HFF-Myc (cell line): ENCODE results near the gene CELA2A.
"Not testable (repeated sequence)": the region's sequence is repeated elsewhere in the genome, so short reads cannot be mapped to it uniquely, and the experiment has no call there.

Experiments
- DNase-seq: peaks from one replicate; pipeline ENCODE4 v3.0.0-alpha.2; 2011; ENCODE audit warnings: low read depth; ENCODE audit errors: extremely low read depth
- H3K4me3 ChIP-seq: replicated peaks from 2 replicates; pipeline ENCODE4 v1.5.1; 2011; ENCODE audit warnings: low read depth, mild to moderate bottlenecking, control low read depth, low read length
- TF ChIP-seq, protein P1 (sequence below): IDR thresholded peaks from 2 replicates; pipeline ENCODE4 v1.5.1; 2012; ENCODE audit warnings: mild to moderate bottlenecking, low read depth, low read length, control low read depth; ENCODE audit errors: missing control alignments

CELA2A gene

DNA sequence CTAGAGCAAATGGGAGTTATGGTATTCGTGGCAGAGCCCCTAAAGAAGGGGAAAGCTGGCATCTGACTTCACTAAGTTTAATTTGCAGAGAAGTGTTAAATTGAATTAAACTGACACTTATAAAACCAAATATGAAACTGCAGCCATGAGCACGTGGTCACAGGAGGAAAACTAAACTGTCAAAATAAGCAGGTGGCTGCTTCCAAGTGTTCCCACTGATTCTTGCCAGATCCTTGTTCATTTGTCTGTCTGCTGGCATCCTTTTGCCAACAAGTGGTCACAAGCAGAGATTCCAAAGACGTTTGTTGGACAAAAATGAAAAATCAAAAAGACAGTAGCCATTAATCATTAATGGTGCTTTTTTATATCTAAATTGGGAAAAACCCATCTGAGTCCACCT lies 12.8 kb downstream of the CELA2A start:
- no peak for DNase-seq
- H3K4me3 ChIP-seq: no peak overlapping the region
- TF ChIP-seq, protein P1, sequence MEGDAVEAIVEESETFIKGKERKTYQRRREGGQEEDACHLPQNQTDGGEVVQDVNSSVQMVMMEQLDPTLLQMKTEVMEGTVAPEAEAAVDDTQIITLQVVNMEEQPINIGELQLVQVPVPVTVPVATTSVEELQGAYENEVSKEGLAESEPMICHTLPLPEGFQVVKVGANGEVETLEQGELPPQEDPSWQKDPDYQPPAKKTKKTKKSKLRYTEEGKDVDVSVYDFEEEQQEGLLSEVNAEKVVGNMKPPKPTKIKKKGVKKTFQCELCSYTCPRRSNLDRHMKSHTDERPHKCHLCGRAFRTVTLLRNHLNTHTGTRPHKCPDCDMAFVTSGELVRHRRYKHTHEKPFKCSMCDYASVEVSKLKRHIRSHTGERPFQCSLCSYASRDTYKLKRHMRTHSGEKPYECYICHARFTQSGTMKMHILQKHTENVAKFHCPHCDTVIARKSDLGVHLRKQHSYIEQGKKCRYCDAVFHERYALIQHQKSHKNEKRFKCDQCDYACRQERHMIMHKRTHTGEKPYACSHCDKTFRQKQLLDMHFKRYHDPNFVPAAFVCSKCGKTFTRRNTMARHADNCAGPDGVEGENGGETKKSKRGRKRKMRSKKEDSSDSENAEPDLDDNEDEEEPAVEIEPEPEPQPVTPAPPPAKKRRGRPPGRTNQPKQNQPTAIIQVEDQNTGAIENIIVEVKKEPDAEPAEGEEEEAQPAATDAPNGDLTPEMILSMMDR: no peak

DNA sequence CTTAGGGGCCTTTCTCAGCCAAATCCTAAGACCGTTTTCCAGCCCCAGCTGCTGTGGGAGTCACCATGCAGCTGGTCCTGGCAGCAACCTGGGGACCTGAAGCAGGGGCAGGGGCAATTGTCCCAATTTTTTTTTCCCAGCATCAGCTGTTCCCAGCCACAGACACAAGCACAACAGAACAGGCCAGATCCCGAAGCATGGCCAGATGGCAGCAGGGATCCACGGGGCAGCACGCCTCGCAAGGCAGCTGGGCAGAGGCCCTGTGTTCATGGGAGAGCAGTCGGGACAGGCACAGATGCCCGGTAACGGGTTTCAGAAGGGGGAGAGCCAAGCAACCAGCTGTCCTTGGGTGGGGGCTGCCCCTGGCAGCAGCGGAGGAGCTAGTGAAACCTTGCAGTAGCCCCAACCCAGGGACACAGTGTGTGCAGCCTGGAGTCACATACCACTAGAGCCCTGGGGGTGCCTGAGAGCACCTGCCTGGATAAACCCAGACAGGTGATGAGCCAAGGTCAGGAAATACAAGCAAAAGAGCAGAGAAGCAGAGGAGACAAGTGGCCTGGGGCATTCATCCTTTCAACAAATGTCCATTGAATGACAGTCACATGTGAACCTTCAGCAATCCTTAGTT lies 13.4 kb downstream of the CELA2A start:
- not testable (repeated sequence) for DNase-seq

DNA sequence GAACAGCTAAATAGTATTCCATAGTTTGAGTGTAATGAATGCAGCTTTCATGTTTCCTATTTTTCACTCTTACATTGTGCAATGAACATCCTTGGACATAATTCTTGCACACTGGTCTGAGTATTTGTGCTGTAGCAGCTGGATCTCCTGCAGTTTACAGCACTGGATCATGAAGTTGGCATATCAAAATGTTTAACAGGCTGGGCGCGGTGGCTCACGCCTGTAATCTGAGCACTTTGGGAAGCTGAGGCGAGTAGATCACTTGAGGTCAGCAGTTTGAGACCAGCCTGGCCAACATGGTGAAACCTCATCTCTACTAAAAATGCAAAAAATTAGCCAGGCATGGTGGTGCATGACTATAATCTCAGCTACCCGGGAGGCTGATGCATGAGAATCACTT lies 14.5 kb downstream of the CELA2A start:
- H3K4me3 ChIP-seq, DNase-seq: not testable (repeated sequence)

More for the DNA sequence above, 13.4 kb downstream of the CELA2A start:
- H3K4me3 ChIP-seq: not testable (repeated sequence)

DNA sequence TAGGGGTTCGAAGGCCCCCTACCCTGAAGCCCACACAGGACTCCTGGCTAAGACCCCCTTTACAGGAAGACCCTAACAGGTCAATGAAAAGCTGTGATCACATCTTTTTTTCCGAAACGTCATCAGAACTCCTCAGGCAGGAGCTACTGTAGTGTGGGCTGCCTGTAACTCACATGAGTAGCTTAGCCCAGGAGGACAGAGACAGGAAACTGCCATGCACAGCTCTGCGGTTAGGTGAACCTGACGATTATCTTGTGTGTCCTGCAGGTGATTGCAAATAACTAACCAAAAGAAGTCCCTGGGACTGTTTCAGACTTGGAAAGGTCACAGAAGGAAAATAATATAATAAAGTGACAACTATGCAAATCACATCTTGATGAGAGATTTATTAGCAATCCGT lies 15.2 kb downstream of the CELA2A start:
- not testable (repeated sequence) for H3K4me3 ChIP-seq, DNase-seq

DNA sequence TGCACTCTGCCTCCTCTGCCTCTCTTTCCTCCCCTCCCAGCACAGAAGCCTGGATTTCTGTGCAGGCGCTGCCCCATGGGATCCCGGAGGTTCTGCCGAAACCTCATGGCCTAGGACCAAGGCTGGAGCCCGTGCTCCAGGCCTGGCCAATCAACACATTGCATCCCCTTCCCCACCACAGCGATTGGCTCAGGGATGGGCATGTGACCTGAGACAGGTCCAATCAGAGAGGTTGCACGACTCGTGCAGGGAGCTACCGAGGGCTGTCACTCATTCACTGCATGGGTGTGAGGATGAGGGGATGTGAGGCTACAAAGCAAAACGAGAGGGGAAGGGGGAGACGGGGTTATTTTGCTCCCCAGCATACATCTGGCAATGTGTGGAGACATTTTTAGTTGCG lies 16.1 kb downstream of the CELA2A start:
- DNase-seq: no peak
- TF ChIP-seq, protein P1: no peak
- no peak overlapping the region for H3K4me3 ChIP-seq

DNA sequence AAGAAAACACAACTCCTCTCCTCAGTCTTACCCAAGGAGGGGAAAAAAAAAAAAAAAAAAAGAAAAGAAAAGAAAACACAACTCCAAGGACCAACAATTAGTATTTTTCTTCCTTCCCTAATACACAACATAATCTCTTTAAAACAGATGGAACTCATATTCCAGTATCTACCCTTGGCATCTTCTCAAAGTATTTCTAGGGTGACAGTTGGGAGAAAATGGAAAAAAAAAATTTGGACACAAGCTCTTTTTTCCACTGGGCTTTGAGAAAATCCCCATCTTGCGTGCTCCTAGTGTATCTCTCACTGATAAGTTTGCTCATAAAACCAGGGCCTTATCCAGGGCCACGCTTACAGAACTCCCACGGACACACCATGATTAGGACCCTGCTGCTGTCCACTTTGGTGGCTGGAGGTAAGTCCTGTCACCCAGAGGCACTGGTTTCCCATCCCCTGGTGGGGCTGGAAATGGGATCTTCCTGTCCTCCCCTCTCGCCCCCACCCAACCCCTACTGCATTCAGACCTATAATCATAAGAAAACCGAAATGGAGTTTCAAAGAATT lies 19.3 kb downstream of the CELA2A start, which contains the start of gene CELA2B:
TSS of gene CELA2B (plus strand) at position 353 of the 563 bp plus-strand sequence. CDS start at position 375, 22 bp downstream.
- TF ChIP-seq, protein P1: no peak
- no peak for DNase-seq
- H3K4me3 ChIP-seq: no peak within 1 kb of the TSS

DNA sequence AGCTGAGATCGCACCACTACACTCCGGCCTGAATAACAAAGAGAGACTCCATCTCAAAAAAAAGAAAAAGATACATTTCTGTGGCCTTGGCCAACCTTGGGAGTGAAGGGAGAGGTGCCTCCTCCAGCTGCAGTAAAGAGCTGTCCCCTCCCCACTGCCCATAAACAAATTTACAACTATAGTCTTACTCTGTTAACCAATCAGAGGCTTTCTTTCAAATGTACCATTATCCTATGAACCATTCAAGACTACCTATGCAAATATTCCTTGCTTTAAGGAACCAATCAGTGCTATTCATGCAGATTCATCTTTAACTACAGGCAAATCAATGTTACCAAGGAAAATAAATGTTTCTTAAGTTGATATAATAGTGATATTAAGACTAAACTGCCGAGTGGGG lies 20.4 kb downstream of the CELA2A start:
- no peak overlapping the region for H3K4me3 ChIP-seq
- TF ChIP-seq, protein P1: no peak
- no peak for DNase-seq

DNA sequence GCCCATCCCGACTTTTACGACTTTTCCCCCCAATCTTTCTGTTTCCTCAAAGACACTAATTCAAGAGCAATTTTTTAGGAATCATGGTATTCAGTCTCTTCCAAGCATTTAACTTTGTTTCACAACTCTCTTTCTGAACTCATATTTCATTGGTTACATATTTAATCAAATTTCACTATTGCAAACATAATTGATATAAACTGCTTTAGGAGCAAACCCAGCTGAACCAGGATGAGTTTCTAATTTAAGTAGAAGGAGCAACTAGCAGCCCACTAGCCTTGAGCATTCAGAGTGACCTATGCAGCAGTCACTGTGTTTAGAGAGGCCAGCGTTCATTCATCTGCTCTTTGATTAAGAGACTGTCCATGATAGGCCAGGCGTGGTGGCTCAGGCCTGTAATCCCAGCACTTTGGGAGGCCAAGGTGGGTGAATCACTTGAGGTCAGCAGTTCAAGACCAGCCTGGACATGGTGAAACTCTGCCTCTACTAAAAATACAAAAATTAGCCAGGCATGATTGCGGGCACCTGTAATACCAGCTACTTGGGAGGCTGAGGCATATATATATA lies 21.2 kb downstream of the CELA2A start:
- TF ChIP-seq, protein P1: no peak
- H3K4me3 ChIP-seq: no peak overlapping the region
- no peak for DNase-seq
